Measurements from ENCODE around the gene BEAN1. TPM values are rescaled to one million over a fixed set of nuclear protein-coding genes. Genes with fewer than 3 reads are reported as not detected.
"Not testable (repeated sequence)": the region's sequence is repeated elsewhere in the genome, so short reads cannot be mapped to it uniquely, and the experiment has no call there.

BEAN1 gene
- total RNA-seq, 1 experiment from 2014 or later = 0.61 TPM

DNA sequence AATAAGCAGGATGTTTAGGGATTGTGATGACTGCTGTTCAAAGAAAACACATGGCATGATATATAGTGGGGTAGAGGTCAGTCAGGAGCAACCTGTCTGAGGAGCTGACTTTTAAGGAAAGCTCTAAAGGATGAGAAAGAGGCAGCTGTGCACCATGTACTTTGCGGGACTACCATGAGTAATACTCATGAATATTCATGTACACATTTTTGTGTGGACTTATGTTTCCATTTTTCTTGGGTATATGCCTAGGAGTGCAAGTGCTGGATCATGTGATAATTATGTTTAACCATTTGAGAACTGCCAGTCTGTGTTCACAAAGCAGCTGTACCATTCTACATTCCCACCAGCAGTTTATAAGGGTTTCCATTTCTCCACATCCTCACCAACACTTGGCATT, 35.8 kb downstream of the BEAN1 start:
- no TSS peak for BruUV-seq (replicated peaks)
- no peak overlapping the region for H3K4me3 ChIP-seq (replicated peaks in 1 of 2; ENCODE audit: low read depth in 1 of 2, low read length in 2 of 2)

DNA sequence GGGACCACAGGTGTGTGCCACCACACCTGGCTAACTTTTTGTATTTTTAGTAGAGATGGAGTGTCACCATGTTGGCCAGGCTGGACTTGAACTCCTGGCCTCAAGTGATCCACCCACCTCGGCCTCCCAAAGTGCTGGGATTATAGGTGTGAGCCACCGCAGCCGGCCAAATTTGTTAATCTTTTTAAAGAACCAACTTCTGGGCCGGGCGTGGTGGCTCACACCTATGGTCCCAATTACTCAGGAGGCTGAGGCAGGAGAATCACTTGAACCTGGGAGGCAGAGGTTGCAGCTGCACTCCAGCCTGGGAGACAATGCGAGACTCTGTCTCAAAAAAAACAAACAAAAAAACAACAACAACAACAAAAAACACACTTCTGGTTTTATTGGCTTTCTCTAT, 38.9 kb downstream of the BEAN1 start:
- RAD21 ChIA-PET (ENCODE audit: low non-redundant PET in 1 of 2, low total read pairs in 2 of 2, uncharacterized antibody in 2 of 2, unreplicated experiment in 2 of 2); H3K9me2 ChIP-seq (ENCODE audit: insufficient read depth); DNase-seq (ENCODE audit: low read depth, low spot score); BruUV-seq (replicated peaks); H3K36me3 ChIP-seq (ENCODE audit: control insufficient read depth in 1 of 2, insufficient read depth in 2 of 2, low read length in 2 of 2); H4K20me1 ChIP-seq (ENCODE audit: insufficient read depth); POLR2A ChIA-PET; H3K79me2 ChIP-seq (ENCODE audit: insufficient read depth, low read length); intact Hi-C loops (cut with micrococcal nuclease); H3K9me3 ChIP-seq (ENCODE audit: control insufficient read depth in 1 of 2, insufficient read depth in 1 of 2, low read depth in 1 of 2, low read length in 2 of 2); CTCF ChIA-PET; H3K27ac ChIP-seq (ENCODE audit: low read depth, low read length); H2AFZ ChIP-seq (ENCODE audit: low read depth, low read length, poor library complexity, severe bottlenecking); H3K4me3 ChIP-seq (replicated peaks in 1 of 2; ENCODE audit: low read depth in 1 of 2, low read length in 2 of 2); H3K4me1 ChIP-seq (ENCODE audit: control insufficient read depth in 1 of 2, insufficient read depth in 2 of 2, low read length in 2 of 2); H3K9ac ChIP-seq (ENCODE audit: low read length); ATAC-seq; H3K4me2 ChIP-seq (ENCODE audit: low read length): not testable (repeated sequence)
- peaks cover 17% of the 10 kb centered on the region for H3K27me3 ChIP-seq (ENCODE audit: insufficient read depth, low read length)

More for the DNA sequence above, 35.8 kb downstream of the BEAN1 start:
- CTCF ChIA-PET = interaction anchor here (1.5 kb wide), 1 partner anchor 56 kb away, joined by 4 read pairs; no protein-coding TSS in a partner anchor
- no peak overlapping the region for H3K9ac ChIP-seq (ENCODE audit: low read length)
- intact Hi-C loops (cut with micrococcal nuclease) = no loop called here
- RAD21 ChIA-PET (ENCODE audit: low non-redundant PET in 1 of 2, low total read pairs in 2 of 2, uncharacterized antibody in 2 of 2, unreplicated experiment in 2 of 2) = no interaction called here
- POLR2A ChIA-PET = no interaction called here
- no peaks in the 10 kb centered on the region for H3K9me3 ChIP-seq (ENCODE audit: control insufficient read depth in 1 of 2, insufficient read depth in 1 of 2, low read depth in 1 of 2, low read length in 2 of 2)
- H4K20me1 ChIP-seq (ENCODE audit: insufficient read depth) = no peaks in the 10 kb centered on the region
- peaks cover 13% of the 10 kb centered on the region for H3K27me3 ChIP-seq (ENCODE audit: insufficient read depth, low read length)
- H2AFZ ChIP-seq (ENCODE audit: low read depth, low read length, poor library complexity, severe bottlenecking) = no peak overlapping the region
- H3K4me2 ChIP-seq (ENCODE audit: low read length) = no peak overlapping the region
- ATAC-seq (no peak), DNase-seq (ENCODE audit: low read depth, low spot score) (no peak)
- H3K9me2 ChIP-seq (ENCODE audit: insufficient read depth) = no peaks in the 10 kb centered on the region
- TF ChIP-seq SRF (IDR thresholded peaks at IDR 0.05; ENCODE audit: low read depth) (no peak), TCF7L2 (IDR thresholded peaks at IDR 0.05; ENCODE audit: borderline replicate concordance, extremely low read depth, insufficient read depth, insufficient read length) (no peak), YY1 (IDR thresholded peaks at IDR 0.05; ENCODE audit: extremely low read depth, insufficient replicate concordance, low read depth, low read length) (no peak), EZH2phosphoT487 (IDR thresholded peaks at IDR 0.05; ENCODE audit: borderline replicate concordance) (no peak), ZFX (IDR thresholded peaks at IDR 0.05) (no peak)
- no peaks in the 10 kb centered on the region for H3K79me2 ChIP-seq (ENCODE audit: insufficient read depth, low read length)
- no peaks in the 10 kb centered on the region for H3K36me3 ChIP-seq (ENCODE audit: control insufficient read depth in 1 of 2, insufficient read depth in 2 of 2, low read length in 2 of 2)
- H3K27ac ChIP-seq (ENCODE audit: low read depth, low read length) = no peak overlapping the region
- peaks cover 0 to 4% of the 10 kb centered on the region in 2 experiments; a peak in 2 of 4 replicates for H3K4me1 ChIP-seq (ENCODE audit: control insufficient read depth in 1 of 2, insufficient read depth in 2 of 2, low read length in 2 of 2)

GRCh38 chr16:66466636-66467035, 39.5 kb downstream of the BEAN1 start:
- BruUV-seq (replicated peaks); CTCF ChIA-PET: not testable (repeated sequence)

More at GRCh38 chr16:66466636-66467035, 39.5 kb downstream of the BEAN1 start:
- H3K9me2 ChIP-seq (ENCODE audit: insufficient read depth); H2AFZ ChIP-seq (ENCODE audit: low read depth, low read length, poor library complexity, severe bottlenecking); H3K9ac ChIP-seq (ENCODE audit: low read length); H3K4me1 ChIP-seq (ENCODE audit: control insufficient read depth in 1 of 2, insufficient read depth in 2 of 2, low read length in 2 of 2); H3K27ac ChIP-seq (ENCODE audit: low read depth, low read length); intact Hi-C loops (cut with micrococcal nuclease); POLR2A ChIA-PET; ATAC-seq; H3K79me2 ChIP-seq (ENCODE audit: insufficient read depth, low read length); H4K20me1 ChIP-seq (ENCODE audit: insufficient read depth); H3K4me2 ChIP-seq (ENCODE audit: low read length); H3K4me3 ChIP-seq (replicated peaks in 1 of 2; ENCODE audit: low read depth in 1 of 2, low read length in 2 of 2); DNase-seq (ENCODE audit: low read depth, low spot score); RAD21 ChIA-PET (ENCODE audit: low non-redundant PET in 1 of 2, low total read pairs in 2 of 2, uncharacterized antibody in 2 of 2, unreplicated experiment in 2 of 2); H3K36me3 ChIP-seq (ENCODE audit: control insufficient read depth in 1 of 2, insufficient read depth in 2 of 2, low read length in 2 of 2); H3K9me3 ChIP-seq (ENCODE audit: control insufficient read depth in 1 of 2, insufficient read depth in 1 of 2, low read depth in 1 of 2, low read length in 2 of 2): not testable (repeated sequence)
- H3K27me3 ChIP-seq (ENCODE audit: insufficient read depth, low read length) = peaks cover 17% of the 10 kb centered on the region

Measured in HCT116 (cell line).